Measurements from ENCODE around the gene ZNF22.

ZNF22 gene

DNA sequence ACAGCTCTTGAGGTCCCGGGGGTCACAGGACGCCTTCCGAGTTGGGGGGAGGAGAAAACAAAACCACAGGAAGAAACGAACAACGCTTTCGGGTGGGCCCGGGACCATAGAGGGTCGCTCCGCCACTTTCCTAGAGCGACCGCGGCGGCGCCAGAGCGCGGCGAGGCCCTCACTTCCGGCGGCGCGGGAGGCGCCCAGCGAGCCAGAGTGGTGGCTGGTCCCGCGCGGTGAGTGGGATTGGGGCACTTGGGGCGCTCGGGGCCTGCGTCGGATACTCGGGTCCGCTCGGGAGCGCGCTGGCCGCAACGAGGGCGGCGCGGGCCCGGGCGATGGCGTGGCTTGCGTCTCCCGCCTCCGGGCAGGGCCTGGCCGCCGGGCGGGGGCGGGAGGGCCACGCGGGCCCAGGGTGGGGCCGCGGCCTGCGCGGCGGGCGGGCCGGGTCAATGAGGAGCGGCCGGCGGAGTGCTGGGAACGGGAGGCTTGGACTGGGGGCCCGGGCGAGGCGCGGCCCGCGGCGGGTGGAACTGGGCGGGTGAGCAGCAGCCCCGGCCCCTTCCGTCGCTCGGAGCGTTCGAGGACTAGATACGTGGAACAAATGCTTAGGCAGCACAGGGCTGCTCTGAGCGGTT lies at the start of gene ZNF22:
Gene ZNF22 (plus strand): TSS at position 172 of the 629 bp plus-strand sequence. CDS start 2,446 bp downstream, outside the sequence.
- peak; percentile 68 for DNase-seq (ENCODE audit: low spot score)

- DNase-seq (ENCODE audit: low spot score), result no peak
These were observed 49.0 kb upstream of the ZNF22 start for GRCh38 chr10:44951576-44952226.

- no peak for DNase-seq (ENCODE audit: low spot score)
These were observed 47.9 kb upstream of the ZNF22 start for GRCh38 chr10:44952779-44953231.

DNA sequence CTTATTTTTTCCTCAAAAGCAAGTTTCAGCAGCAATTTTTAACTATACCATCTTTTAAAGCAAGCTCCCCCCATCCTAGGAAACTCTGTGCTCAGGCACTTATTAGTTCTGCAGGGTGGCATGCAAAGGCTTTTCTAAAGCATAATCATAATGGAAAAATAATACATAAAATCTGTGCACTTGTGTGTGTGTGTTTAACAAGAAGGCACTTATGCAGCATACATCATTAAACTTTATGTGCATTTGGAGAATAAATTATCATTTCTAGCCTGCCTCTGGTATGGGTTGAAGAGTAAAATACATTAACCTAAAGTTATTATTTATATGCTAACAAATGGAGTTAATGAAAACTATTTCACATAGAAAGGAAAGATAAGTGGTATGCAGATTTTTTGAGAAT lies 46.7 kb upstream of the ZNF22 start:
- DNase-seq (ENCODE audit: low spot score), result no peak

GRCh38 chr10:44954962-44955361 lies 45.8 kb upstream of the ZNF22 start:
- no peak for DNase-seq (ENCODE audit: low spot score)

DNA sequence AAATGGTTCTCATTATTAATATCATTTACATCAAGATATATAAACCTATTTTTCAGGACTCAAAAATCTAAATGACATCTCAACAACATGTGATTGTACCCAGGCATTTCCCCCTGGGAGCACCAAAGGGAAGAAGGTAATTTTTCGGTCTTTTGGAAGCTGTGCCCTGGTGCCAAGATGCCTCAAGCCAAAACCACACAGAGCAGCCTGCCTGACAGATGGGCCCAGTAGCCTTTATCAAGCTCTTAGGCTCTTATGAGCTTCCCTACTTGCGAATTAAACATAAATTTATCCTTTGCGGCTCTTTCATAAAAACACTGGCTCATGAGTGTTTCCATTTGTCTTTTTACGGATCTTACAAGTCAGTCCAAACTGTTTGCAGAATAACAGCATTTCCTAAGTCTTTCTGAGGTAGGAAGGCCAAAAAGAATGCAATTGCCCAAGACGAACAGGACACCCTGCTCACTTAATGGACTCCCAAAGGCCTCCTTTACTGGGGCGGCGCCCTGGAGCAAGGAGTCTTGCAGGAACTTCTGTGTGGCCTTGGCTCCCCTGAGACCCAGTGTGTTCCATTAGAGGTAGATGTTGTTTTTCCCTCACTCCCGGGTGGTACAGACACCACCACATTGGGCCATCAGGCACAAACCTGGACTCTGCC lies 45.2 kb upstream of the ZNF22 start:
- DNase-seq (ENCODE audit: low spot score), result peak; percentile 2

GRCh38 chr10:44956226-44956625 lies 44.5 kb upstream of the ZNF22 start:
- no peak for DNase-seq (ENCODE audit: low spot score)

DNA sequence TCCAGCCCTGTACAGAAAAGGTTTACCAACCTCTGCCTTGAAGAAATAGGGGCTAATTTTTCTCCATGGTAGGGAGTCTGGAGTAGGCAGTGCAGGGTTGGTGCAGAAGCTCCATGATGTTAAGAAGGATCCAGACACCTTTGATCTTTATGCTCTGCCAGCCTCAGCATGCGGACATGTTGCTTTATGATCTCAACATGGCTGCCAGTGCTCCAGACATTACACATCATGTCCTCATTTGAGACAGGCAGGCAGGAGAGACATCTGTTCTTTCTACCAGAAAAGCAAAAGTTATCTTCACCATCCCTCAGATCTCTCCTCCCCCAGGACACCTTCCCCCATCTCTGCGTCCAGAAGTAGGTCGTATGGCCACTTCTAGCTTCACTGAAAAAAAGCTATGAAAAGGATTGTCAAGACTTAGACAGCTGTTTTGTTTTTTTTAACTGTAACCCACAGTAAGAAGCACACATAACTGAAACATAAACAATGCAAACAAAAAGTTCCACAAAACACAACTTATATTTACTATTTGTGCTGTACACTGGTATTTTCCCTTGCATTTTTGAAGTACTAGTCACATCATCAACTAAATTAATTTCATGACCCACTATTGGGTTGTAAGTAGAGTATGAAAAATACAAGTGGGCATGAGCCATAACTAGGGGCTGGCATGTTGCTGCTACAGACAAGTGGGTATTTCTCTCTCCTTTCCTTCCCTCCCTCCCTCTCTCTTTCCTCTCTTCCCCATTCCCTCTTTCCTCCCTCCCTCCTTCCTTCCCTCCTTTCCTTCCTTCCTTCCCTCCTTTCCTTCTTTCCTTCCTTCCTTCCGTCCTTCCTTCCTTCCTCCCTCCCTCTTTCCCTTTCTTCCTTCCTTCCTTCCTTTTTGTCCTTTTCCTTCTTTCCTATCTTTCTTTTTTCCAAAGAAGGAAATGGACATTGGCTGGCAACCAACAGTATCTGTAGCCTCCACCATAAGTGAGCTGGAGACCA lies 43.7 kb upstream of the ZNF22 start:
- no peak for DNase-seq (ENCODE audit: low spot score)

GRCh38 chr10:44958196-44958897 lies 42.4 kb upstream of the ZNF22 start:
- peak; percentile 26 for DNase-seq (ENCODE audit: low spot score)

GRCh38 chr10:44958898-44959246 lies 41.9 kb upstream of the ZNF22 start:
- no peak for DNase-seq (ENCODE audit: low spot score)

GRCh38 chr10:44959247-44960087 lies 41.3 kb upstream of the ZNF22 start, which contains the start of gene RASSF4:
Gene RASSF4 (plus strand): TSS chr10:44959802. CDS start chr10:44970203, 10,401 bp downstream.
- peak; percentile 95 for DNase-seq (ENCODE audit: low spot score)

DNA sequence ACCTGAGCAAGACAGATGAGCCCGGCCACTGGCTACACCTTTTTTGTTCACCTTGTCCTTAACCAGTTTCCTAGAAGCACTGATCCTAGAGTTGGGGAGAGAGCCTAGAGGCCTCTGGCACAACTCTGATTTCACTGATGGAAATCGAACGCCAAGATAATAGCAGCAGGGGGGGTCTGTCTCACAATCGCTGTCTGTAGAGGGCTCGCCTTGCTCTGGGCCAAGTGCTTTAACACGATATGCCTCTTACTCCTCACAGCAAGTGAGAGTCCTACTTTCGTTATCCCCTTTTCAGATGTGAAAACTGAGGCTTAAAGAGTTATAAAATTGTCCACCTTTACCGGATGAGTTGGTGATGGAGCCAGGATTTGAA lies 40.6 kb upstream of the ZNF22 start:
- DNase-seq (ENCODE audit: low spot score), result peak; percentile 15

GRCh38 chr10:44960482-44961229 lies 40.1 kb upstream of the ZNF22 start:
- DNase-seq (ENCODE audit: low spot score), result peak; percentile 24

DNA sequence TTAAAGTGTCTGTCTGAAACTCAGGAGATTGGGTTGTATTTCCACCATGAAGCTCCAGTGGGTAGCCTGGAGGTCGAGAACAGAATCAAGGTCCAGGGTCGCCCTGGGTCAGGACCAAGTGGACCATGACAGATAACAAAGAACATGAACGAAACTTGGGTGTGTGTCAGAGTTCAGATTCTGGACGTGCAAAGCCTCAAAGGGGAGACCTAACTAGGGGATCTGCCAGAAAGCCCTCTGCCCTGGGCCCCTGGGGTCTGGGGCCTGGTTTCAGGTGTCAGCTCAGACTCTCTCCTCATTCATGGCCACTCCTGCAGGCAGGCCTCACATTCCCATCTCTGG lies 39.5 kb upstream of the ZNF22 start:
- peak; percentile 3 for DNase-seq (ENCODE audit: low spot score)

- peak; percentile 19 for DNase-seq (ENCODE audit: low spot score)
These were observed 38.6 kb upstream of the ZNF22 start for GRCh38 chr10:44961931-44962750.

DNA sequence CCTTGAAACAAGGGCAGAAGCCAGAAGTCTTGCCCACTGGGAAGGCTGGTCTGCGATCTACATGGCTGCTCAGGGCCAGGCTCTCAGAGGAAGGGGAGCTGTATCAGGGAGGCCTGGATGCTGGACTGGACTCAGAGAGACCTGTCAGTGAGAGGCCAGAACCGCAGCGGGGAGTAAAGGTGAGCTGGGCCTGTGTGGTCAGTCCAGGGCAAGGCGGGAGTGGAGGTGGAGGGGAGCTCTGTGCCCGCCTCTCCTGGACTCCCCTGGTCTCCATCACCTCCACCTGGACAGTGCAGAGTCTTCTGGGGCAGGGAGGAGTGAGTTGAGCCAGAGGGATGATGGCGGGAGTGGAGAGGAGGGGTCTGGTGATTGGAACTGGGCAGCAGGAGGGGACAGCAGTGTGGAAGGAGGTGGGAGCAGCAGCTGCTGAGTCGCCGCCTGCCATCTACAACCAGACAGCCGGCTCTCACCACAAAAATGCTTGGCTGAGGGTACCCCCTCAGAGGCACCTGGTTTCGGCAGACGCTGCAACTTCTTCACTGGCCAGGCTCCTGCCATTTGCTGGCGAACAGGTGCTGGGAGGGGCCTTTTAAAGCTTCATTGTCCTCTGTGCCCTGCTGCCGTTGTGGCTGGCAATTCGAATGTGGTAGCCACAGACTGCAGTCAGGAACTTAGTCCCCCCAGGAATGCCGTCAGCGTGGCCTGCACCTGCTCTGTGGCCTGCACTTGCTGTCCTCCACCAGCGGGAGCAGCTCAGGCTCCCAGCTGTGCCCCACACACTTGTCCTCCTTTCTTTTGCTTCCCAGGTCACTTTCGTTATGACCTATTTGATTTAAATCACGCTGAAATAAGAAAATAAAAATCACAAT lies 37.6 kb upstream of the ZNF22 start:
- peak; percentile 70 for DNase-seq (ENCODE audit: low spot score)

DNA sequence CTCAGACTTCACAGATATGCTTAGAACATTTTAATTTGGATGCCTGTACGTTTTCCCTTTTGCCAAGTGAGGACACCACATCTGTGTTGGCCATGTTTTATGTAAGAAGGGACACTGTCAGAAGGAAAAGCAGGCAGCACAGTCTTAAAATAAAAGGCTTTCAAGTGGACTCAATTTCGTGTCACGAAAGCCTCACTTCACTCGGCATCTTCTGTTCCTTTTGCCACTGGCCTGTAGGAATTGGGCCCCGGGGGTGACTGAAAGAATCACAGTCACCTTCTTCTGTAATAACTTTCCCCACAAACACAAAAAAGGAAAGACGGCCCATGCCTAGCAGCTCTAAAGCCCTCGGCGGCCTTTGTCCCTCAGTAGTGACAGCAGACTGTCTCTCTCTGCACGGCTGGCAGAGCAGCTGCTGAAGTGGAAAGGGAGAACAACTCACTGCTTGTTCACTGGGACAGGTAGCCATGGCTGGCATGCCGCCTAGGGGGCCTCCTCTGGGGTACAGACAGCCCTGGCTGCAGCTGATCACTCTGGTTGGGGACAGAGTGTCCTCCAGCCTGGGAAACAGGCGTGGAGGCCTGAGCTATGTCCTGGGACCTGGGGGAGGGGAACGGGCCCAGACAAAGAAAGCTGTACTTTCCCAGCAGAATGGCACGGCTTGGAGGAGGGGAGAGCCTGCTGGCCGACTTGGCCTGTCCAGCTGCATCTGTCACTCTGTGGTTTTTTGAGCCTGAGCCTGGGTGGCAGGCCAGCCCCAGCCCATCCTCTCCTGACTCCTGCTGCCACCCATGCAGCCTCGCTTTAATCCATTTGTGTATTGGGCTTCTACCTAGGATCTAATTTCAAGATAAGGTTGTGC lies 36.7 kb upstream of the ZNF22 start:
- DNase-seq (ENCODE audit: low spot score), result peak; percentile 98
